ENCODE measurements around the gene THBS4.

Gene THBS4

DNA sequence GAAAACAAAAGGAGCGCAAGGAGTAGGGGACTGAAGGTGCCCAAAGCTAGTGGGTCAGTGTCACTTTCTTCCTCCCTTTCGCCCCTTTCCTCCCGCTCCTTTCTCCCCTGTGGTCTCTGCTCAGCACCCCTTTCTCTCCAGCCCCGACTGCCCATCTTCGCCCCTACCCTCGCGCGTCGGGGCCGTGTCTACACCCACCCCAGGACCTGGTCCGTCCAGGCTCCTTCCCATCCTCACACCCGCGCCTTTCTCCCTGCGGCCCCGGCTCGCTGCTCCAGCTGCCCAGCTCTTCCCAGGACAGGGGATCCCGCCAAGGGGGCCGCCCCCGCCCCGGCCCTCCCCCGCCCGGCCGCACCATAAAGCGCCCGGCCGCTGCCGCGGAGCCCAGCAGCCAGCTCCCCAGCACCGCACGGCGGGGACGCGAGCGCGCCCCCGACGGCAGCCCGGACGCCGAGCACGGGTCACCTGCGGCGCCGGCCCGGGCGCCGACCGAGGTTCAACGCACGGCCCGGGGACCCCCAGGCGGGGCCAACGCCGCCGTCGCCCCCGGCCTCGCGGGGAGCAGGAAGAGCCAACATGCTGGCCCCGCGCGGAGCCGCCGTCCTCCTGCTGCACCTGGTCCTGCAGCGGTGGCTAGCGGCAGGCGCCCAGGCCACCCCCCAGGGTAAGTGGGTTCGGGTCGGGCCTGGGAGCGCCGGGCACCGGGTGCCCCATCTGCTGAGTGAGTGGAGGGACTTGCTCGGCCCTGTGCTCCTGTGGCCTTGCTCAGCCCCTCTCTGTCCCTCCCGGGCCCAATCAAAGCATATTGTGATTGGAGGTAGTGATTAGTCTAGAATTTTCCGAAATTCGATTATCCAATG lies at the start of gene THBS4:
Gene THBS4 (plus strand): TSS at position 387 of the 860 bp plus-strand sequence. CDS start 190 bp downstream, at position 577.
- peak; percentile 70 for DNase-seq (ENCODE audit: low spot score)

- no peak for DNase-seq (ENCODE audit: low spot score)
Measured at GRCh38 chr5:79986260-79986659, 48.9 kb upstream of the THBS4 start.

GRCh38 chr5:79990205-79990597 lies 44.9 kb upstream of the THBS4 start:
- DNase-seq (ENCODE audit: low spot score) = no peak

- DNase-seq (ENCODE audit: low spot score) = peak; percentile 88
Measured at GRCh38 chr5:79990598-79991507, 44.3 kb upstream of the THBS4 start, which contains the start of gene MTX3. Gene MTX3 (minus strand): TSS chr5:79991262. CDS start chr5:79991238, 24 bp downstream.

DNA sequence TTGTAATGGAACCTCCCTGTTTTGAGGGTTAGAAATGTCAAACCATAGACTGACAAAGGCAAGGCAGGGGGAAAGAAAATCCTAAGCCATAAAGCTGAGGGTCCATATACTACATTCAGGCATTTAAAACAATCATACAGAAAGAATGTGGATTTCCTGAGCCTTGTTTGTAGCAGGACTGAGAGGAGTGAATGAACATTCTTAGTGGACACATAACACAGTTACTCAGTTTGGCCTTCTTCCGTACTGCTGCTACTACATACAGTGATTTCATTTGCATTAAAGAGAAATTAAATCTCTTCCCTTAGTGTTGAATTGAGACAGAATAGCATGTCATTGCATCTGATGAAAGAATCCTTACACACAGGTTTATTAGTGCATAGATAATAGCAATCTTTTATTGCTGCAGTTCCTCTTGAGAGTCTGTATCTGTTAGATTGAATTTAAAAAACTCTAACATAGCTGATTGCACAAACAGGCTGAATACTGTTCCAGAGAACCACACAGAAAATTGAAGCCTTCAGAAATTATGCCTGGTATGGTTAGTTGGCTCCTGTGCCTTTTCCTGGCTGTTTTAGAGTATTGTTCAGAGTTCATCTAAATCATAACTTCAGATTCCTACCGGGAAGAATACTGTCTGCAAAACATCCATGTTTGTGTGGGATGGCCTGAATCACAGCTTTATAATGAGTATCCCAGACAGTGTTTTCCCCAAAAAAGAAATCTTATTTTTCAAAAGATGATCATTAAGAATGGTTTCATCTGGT lies 42.1 kb upstream of the THBS4 start:
- DNase-seq (ENCODE audit: low spot score) = no peak

DNA sequence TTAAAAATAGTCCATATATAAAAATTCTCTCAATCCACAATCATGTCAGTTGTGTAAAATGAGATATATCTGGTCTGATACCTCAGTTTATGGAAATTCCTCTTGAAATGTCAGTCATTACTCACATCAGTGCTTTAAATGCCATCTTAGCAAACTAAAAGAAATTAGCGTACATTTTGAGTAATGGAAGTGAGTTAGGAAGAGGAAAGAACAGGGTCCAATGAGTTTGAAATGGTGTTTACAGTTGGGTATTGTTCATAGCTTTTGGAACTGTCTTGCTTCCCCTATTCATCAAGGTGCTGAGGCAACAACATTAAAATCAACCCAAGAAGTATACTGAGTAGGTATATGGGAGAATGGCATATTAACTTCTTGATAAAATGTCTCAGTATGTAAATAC lies 35.4 kb upstream of the THBS4 start:
- no peak for DNase-seq (ENCODE audit: low spot score)

GRCh38 chr5:80002677-80003076 lies 32.5 kb upstream of the THBS4 start:
- DNase-seq (ENCODE audit: low spot score) = no peak

GRCh38 chr5:80008995-80009765 lies 26.0 kb upstream of the THBS4 start:
- no peak for DNase-seq (ENCODE audit: low spot score)

DNA sequence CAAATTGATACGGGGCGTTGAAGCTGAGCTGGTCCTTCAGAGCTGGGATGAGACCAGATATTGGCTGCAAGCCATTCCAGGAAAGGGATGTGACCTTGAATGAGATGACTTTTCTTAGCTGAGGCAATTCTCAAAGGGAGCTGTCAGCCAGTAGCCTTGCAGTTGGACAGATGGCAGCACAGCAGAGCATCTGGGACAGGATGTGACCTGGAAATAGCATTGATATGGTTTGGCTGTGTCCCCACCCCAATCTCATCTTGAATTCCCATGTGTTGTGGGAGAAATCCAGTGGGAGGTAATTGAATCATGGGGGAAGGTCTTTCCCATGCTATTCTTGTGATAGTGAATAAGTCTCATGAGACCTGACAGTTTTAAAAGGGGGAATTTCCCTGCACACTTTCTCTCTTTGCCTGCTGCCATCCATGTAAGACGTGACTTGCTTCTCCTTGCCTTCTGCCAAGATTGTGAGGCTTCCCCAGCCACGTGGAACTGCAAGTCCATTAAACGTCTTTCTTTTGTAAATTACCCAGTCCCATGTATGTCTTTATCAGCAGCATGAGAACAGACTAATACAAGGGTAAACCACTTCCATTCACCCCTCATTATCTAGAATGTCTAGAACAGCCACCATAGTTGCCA lies 24.3 kb upstream of the THBS4 start:
- no peak for DNase-seq (ENCODE audit: low spot score)

DNA sequence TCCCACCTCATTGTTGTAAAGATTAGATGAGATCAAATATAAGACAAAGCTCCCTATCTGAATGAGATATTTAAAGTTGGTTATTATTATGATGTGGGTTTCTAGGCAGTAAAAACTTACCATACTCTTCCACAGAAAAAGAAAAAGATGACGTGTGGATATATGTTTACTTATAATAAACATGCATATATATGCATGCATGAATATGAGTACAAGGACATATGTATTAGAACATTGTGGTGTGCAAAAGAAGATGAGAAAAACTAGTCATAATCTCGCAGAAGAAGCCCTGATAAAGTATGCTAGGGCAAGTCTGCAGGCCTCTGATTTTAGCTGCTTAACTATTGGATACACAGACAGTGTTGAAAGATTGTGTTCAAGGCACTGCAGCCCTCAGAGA lies 10.1 kb upstream of the THBS4 start:
- DNase-seq (ENCODE audit: low spot score) = no peak

GRCh38 chr5:80026841-80027240 lies 8.3 kb upstream of the THBS4 start:
- no peak for DNase-seq (ENCODE audit: low spot score)

GRCh38 chr5:80031109-80031508 lies 4.0 kb upstream of the THBS4 start:
- DNase-seq (ENCODE audit: low spot score) = no peak

DNA sequence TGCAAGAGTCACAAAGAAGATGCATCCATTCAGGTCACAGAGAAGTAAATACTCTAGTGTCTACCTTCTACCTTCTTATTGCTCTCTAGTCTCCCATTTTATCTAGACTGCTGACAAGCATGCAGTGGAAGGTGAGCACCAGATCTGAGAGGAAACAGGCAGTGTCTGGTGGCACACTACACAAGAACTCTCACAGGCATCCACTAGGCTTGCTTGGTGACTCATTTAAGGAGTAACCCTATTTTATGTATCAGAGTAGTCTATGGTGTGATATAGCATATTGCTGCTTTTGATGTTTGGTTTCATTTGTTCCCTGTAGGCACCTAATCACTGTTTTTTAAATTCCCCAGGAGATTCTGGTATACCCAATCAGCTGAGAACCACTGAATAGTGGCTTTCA lies 1.6 kb upstream of the THBS4 start:
- no peak for DNase-seq (ENCODE audit: low spot score)

GRCh38 chr5:80034559-80034958 lies 589 bp upstream of the THBS4 start:
- DNase-seq (ENCODE audit: low spot score) = no peak

- no peak for DNase-seq (ENCODE audit: low spot score)
Measured at GRCh38 chr5:80035839-80036238, 691 bp downstream of the THBS4 start.

DNA sequence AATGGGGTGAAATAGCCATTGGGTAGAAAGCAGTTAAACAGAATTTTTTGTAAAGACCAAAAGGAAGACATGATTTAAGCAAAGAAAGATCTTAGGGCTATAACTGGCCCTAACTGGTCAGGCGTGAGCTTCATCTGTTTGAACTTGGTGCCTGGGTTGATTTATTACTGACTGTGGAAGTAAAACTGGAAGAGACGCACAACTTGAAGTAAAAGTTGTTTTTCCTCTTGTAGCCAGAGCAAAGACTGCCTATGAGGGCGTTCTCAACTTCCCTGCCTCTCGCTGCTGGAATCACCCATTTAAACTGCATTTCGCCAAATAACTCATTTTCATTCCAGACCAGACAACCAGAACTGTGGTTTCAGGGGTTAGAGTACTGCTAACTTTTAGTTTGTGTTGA lies 1.5 kb downstream of the THBS4 start:
- DNase-seq (ENCODE audit: low spot score) = no peak

DNA sequence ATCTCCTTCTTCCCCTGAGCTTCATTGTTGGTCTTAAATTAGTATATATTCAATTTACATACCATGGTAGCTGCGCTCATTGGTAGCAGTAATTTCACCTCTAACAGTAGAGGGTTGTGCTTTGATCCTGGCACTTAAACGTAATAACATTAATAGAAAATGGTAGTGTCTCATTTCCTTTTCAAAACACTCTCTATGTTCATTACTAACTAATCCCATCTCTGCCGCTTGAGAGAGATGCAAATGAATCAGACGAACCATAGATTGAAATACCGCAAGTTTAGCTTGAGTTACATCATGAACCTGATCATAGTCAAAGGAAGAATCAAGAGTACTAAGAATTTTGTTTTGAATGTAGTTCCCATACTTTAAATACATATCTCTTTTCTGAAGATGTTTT lies 2.2 kb downstream of the THBS4 start:
- no peak for DNase-seq (ENCODE audit: low spot score)

- no peak for DNase-seq (ENCODE audit: low spot score)
Measured at GRCh38 chr5:80039650-80040049, 4.5 kb downstream of the THBS4 start.

DNA sequence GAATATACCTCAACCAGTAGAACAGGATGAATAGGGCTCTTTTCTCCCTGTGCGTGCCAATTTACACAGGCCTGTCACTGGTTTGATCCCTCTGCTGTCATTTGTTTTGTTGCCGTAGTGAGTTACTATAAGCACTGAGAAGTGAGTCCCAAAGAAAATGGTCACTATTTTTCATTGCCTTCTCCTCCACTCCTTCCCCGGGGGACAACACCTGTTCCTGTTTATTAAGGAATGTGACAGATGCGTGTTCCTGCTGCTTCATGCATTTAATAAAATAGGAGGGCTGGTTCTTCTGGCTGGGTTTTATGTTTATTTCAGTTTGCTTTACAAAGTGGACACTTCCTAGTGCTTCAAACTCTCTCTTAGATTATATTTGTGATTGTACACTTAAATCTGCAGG lies 6.4 kb downstream of the THBS4 start:
- DNase-seq (ENCODE audit: low spot score) = no peak

DNA sequence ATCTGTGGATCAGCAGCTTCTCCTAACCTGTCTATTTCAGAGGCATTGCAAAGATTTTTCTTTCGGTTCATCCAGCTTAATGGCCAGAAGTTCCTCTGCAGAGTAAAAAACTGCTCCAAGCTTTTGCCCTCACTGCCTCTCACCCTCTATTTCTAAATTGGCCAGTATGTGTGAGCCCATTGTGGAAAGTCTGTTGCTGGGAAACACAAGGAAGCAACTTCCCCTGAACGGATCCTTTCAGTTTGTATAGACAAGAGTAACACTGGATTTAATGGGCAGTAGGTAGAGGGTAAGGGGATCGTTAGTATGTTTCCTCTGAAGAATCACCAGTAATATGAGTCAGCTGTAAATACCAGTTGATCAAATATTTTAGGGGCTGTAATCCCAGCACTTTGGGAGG lies 7.2 kb downstream of the THBS4 start:
- no peak for DNase-seq (ENCODE audit: low spot score)

GRCh38 chr5:80043187-80043586 lies 8.0 kb downstream of the THBS4 start:
- DNase-seq (ENCODE audit: low spot score) = no peak

Data from left forelimb (tissue), 1 donor.